Measurements from ENCODE around the gene PASK.

Gene PASK

DNA sequence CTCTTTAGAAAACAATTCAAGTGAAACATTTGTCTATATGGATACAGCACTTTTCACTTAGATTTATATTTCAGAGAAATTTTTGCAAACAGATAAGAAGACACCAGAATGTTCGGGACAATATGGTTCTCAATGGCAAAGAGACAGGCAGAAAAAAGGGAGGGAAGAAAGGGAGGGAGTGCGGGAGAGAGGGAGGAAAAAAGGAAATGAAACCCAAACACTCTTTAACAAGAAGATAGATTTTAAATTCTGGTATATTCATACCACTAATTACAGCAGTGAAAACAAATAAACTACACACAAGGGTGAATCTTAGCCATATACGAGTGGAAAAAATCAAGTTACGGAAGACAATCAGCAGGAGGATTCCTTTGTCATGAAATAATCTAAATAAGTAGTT is 3.0 kb downstream of the PASK start:
- no peak for DNase-seq (ENCODE audit: low spot score)

GRCh38 chr2:241142593-241142992 is 6.7 kb downstream of the PASK start:
- DNase-seq (ENCODE audit: low spot score), result no peak

GRCh38 chr2:241142063-241142462 is 7.2 kb downstream of the PASK start:
- DNase-seq (ENCODE audit: low spot score), result no peak

DNA sequence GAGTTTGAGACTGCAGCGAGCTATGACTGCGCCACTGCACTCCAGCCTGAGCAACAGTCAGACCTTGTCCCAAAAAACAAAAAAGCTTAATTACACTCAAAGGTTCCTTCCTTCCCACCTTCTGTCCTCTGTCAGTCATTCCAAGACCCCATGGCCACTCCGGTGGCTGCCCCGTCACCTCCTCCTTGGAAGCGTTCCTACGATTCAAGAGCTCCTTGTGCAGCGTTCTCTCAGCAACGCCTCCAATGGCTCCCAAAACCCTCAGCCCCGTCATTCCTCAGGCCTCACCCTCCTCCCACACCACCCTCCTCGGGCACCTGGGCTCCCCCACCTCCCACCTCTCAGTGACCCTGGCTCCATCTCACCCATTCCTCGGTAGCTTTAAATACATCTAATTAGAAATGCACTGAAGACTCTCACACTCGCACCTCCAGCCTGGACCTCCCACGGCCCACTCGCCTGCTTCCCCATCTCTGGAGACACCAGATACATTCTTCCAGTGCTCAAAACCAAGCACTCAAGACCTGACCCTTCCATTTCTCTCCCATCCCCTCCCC is 8.0 kb downstream of the PASK start:
- DNase-seq (ENCODE audit: low spot score), result no peak

GRCh38 chr2:241140445-241140840 is 8.8 kb downstream of the PASK start:
- no peak for DNase-seq (ENCODE audit: low spot score)

DNA sequence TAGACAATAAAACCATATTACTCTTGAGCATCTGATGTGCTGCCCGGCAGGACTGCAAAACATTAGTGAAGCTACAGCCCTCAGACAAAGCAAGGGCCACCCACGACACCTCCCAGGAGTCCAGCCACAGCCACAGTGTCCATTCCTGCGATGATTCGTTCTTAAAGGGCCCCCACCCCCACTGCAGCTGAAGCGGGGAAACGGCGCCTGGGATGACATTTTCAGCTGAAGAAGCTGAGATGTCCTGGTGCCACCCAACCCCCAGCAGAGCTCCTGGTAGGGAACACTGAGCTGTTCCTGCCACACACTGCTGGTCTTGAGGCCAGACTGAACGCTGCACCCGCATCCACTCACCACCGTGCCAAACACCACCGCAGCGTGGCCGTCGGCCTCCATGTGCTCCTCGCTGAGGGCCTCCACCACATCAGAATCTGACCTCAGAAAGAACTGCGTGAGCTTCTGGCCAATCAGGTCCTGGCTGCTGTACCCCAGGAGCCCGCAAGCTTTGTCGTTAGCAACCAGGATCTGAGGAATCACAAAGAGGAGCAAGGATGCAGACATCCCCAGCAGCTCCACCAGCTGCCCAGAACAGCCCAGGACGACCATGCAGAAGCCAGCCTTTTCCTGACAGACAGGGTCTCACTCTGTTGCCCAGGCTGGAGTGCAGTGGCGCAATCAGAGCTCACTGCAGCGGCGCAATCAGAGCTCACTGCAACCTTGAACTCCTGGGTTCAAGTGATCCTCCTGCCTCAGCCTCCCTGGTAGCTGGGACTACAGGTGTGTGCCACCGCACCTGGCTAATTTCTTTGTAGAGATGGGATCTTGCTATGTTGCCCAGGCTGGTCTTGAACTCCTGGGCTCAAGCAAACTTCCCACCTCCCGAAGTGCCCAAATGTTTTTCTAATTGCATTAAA is 9.5 kb downstream of the PASK start:
- no peak for DNase-seq (ENCODE audit: low spot score)

GRCh38 chr2:241138471-241138870 is 10.8 kb downstream of the PASK start:
- DNase-seq (ENCODE audit: low spot score), result no peak

DNA sequence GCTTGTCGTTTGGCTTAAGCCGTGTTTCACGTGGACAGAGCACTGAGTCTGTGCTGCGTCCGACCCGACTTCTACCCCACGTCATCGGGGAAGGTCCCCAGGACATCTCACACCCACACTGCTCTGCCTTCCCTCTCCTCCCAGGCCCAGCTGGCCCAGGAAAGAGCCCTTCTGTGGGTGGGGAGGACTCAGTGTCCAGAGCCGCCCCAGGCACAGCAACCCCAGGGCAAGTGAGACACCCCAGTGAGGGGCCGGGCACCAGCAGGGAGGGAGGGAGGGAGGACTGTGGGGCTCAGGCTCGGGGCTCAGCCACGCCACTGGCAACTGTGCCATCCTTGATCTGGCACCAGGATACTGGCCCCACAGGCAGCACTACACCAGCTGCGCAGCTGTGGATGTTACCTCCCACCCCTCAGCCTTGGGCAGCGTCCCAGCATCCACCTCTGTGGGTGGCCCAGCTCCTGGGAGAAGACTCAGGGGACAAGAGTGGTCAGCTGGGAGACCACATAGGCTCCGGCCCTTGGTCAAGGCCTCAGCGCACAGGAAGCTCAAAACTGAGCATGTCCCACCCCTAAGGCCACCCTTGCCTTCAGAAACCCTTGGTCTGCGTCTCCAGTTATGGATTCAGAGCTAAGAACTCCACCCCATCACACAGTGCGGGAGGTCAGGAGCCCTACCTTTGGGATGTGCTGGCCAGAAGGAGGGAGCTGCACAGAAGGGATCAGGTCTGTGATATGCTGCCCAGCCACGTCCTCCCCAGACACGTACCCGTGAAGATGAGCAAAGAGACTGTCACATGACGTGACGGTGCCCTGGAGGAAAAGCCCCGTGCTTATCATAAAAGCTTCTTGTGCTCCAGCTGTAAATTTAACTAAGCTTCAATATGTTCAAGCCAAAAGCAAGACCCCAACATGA is 11.7 kb downstream of the PASK start:
- DNase-seq (ENCODE audit: low spot score), result no peak

DNA sequence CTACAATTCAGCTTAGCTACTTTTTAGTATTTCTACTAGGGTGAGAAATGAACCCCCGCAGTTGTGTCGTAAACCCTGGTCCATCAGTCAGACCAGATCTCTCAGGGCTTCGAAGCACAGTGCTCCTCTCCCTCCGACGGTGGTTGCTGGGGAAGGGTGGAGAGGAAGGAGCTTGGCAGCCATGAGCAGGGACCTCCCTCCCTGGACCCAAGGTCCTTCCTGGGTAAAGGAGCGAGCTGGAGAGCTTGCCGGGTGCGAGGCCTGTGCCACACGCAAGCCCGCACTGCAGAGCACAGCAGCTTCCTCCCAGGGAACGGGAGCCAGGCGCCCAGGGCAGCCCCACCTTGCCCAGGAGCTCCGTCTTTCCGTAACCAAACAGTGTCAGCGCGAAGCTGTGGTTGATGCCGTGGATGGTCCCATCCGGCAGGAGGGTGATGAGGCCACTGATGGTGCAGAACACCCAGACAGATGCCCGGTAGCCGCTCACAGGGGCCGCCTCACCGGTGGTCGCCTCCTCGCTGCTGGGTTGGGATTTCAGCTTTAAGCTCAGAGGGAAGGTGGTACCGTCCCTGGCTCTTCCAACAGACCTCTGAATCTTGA is 12.5 kb downstream of the PASK start:
- no peak for DNase-seq (ENCODE audit: low spot score)

- no peak for DNase-seq (ENCODE audit: low spot score)
Observed at GRCh38 chr2:241136191-241136590, 13.1 kb downstream of the PASK start.

- DNase-seq (ENCODE audit: low spot score), result no peak
Observed at GRCh38 chr2:241135737-241136136, 13.5 kb downstream of the PASK start.

- no peak for DNase-seq (ENCODE audit: low spot score)
Observed at GRCh38 chr2:241134711-241135110, 14.6 kb downstream of the PASK start.

DNA sequence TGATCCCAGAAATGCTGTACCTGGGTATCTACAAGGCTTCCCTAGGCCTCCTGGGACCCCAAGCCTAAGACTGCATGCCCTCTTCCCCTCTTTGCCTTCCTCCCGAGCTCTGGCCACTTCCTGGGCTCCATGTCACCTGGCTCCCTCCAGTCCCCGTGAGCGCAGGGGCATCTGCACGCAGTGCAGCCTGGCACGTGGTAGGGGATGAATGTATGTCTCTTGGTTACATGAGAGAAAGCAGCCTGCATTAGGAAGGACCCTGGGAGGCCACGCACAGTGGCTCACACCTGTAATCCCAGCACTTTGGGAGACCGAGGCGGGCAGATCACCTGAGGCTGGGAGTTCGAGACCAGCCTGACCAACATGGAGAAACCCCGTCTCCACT is 15.8 kb downstream of the PASK start:
- DNase-seq (ENCODE audit: low spot score), result no peak

- no peak for DNase-seq (ENCODE audit: low spot score)
Observed at GRCh38 chr2:241132538-241133435, 16.5 kb downstream of the PASK start.

GRCh38 chr2:241131531-241131930 is 17.7 kb downstream of the PASK start:
- DNase-seq (ENCODE audit: low spot score), result no peak

GRCh38 chr2:241130316-241130715 is 19.0 kb downstream of the PASK start:
- no peak for DNase-seq (ENCODE audit: low spot score)

DNA sequence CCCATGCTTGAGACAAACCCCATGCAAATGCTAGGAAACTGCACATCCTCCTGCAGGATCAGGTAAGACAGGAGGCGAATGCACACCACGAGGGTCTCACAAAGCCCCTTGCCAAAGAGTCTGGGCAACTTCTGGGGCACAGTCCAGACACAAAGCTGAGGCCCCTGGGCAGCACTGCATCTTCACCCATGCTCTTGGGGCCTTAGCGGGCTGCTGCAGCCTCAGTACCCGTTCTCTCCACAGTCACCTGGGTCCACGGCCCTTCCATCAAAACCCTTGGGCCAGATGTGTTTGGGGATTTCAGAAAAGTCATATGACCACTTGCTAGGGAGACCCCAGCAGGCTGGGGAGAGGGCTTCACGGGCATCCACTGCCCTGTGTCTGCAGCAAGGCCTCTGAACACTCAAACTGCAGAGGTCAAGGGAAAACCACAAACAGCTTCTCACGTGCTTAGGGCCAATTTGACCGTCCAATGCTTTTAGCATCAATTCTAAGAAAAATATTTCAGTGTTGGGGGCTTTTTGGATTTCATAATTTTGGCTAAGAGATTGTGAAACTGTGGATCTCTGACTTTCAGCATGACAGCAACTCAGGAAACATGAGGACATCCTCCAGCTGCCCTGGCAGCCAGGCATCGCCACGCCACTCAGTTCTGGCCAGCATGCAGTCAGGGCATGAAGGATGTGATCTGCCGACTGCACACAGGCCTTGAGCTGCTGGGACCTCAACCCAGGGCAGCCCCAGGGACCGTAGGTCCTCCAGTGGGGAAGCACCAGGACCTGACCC is 20.0 kb downstream of the PASK start:
- no peak for DNase-seq (ENCODE audit: low spot score)

DNA sequence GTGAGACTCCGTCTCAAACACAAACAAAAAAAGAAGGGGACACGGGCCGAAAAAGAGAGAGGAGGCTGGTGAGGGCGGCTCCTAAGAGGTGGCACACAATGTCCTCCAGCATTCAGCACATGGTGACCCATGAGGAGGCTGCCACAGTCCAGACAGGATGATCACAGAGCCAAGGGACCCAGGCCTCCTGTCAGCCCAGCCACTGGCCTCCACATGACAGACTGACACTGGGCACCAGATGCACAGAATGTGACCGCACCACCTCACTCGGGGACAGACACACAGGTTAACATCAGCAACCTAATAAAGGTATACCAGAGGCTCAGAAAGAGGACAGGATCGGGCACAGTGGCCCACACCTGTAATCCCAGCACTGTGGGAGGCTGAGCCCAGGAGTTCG is 21.0 kb downstream of the PASK start:
- no peak for DNase-seq (ENCODE audit: low spot score)

DNA sequence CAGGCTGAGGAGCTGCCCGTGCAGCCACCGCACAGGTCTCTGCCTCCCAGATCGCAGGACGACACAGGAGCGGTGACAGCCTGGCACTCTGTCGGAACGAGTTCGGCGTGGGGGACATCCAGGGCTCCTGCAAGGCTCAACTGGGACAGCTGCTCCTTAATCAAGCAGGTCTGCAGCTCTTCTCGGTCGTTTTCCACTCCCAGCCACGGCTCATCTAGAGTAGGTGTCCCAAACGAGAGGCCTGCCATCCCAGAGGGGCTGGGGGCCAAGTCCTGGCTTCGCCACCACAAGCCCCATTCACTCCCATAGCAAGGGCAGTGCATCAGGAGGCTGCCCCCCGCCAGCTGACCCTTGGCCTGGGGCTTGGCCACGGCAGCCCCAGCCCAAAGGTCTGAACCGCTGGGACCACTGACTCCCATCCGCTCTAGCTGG is 22.5 kb downstream of the PASK start:
- DNase-seq (ENCODE audit: low spot score), result no peak

DNA sequence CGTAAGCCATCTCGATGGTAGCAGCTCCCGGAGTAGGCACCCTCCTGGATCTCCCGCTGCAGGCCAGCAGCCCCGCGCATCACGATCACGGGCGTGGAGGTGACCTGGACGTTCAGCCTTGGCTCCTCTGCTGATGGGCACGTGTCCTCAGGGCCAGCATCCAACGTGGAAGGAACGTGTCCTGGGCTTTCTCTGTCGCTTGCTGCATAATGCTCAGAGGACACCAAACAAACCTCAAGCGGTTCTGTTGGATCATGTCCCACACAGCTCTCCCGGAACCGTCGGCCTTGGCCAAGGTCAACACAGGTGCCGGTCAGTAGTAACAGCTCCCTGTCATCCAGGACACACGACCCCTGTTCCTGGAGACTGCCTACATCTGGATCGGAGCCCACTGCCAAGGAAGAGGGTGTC is 23.1 kb downstream of the PASK start:
- no peak for DNase-seq (ENCODE audit: low spot score)

Data from COLO829 (cell line).